WTC11 (cell line): ENCODE results near the gene ACVR1. TPM values are rescaled to one million over a fixed set of nuclear protein-coding genes. Genes with fewer than 3 reads are reported as not detected.

Source experiments
- ATAC-seq: fragments of 200-7000 bp; cut with Tn5 transposase; 2 replicates; pipeline ENCODE4 v1.10.0; 2021; ENCODE audit warnings: mild to moderate bottlenecking, moderate library complexity
- CTCF ChIA-PET: fragments of 300-600 bp; sonication (Branson Sonifier 250); formaldehyde crosslinking; loops from one replicate; lab custom pipeline; 2021; ENCODE audit warnings: antibody characterized with exemption; lab: Charles Lee
- POLR2A ChIA-PET: fragments of 350-600 bp; sonication (Branson Sonifier 250); formaldehyde crosslinking; loops from one replicate; lab custom pipeline; 2021; ENCODE audit warnings: antibody characterized with exemption; lab: Charles Lee
- DNase-seq: peaks from one replicate; pipeline ENCODE4 v3.0.0; 2021; ENCODE audit warnings: low spot score
- H3K27ac Mint-ChIP-seq: 2 replicates; pipeline ENCODE4 v1.8.0; 2021; ENCODE audit warnings: mixed read lengths
- H3K27me3 Mint-ChIP-seq: 2 replicates; pipeline ENCODE4 v1.8.0; 2021; ENCODE audit warnings: low read depth, mild to moderate bottlenecking, moderate library complexity, mixed read lengths
- H3K36me3 Mint-ChIP-seq: 2 replicates; pipeline ENCODE4 v1.8.0; 2021; ENCODE audit warnings: mixed read lengths
- H3K4me1 Mint-ChIP-seq: 2 replicates; pipeline ENCODE4 v1.8.0; 2022; ENCODE audit warnings: mixed read lengths
- H3K4me3 Mint-ChIP-seq: 2 replicates; pipeline ENCODE4 v1.8.0; 2021; ENCODE audit warnings: mild to moderate bottlenecking, moderate library complexity, mixed read lengths
- H3K9me3 Mint-ChIP-seq: 2 replicates; pipeline ENCODE4 v1.8.0; 2021; ENCODE audit warnings: mixed read lengths
- ATF2 ChIP-seq: sonication (generic); formaldehyde crosslinking; IDR thresholded peaks from 2 replicates; pipeline ENCODE4 v1.8.1; 2022; ENCODE audit warnings: low read depth, missing genetic modification reagents, borderline replicate concordance
- ATF6 ChIP-seq: sonication (generic); formaldehyde crosslinking; IDR thresholded peaks from 2 replicates; pipeline ENCODE4 v1.8.1; 2023; ENCODE audit warnings: mild to moderate bottlenecking, missing genetic modification reagents
- E2F4 ChIP-seq: sonication (generic); formaldehyde crosslinking; IDR thresholded peaks from 2 replicates; pipeline ENCODE4 v1.8.1; 2022; ENCODE audit warnings: low read depth, mild to moderate bottlenecking, moderate library complexity, missing genetic modification reagents, borderline replicate concordance
- EMX1 ChIP-seq: fragments of 250-450 bp; sonication (Bioruptor Pico); IDR thresholded peaks from 2 replicates; pipeline ENCODE4 v1.8.0; 2021; ENCODE audit warnings: mild to moderate bottlenecking
- FOXP1 ChIP-seq: sonication (generic); formaldehyde crosslinking; IDR thresholded peaks from 2 replicates; pipeline ENCODE4 v1.8.0; 2022; ENCODE audit warnings: missing genetic modification reagents, mild to moderate bottlenecking, moderate library complexity, borderline replicate concordance
- IRF1 ChIP-seq: sonication (generic); formaldehyde crosslinking; IDR thresholded peaks from 2 replicates; pipeline ENCODE4 v1.8.0; 2023; ENCODE audit warnings: missing genetic modification reagents
- MAX ChIP-seq: sonication (generic); formaldehyde crosslinking; IDR thresholded peaks from 2 replicates; pipeline ENCODE4 v1.8.0; 2022; ENCODE audit warnings: mild to moderate bottlenecking, missing genetic modification reagents
- NR3C1 ChIP-seq: sonication (generic); formaldehyde crosslinking; conservative IDR thresholded peaks from 2 replicates; pipeline ENCODE4 v1.8.1; 2023; ENCODE audit warnings: low read depth, mild to moderate bottlenecking, missing genetic modification reagents
- PREB ChIP-seq: sonication (generic); formaldehyde crosslinking; IDR thresholded peaks from 2 replicates; pipeline ENCODE4 v1.8.1; 2022; ENCODE audit warnings: mild to moderate bottlenecking, missing genetic modification reagents, moderate library complexity, borderline replicate concordance
- RELA ChIP-seq: sonication (generic); formaldehyde crosslinking; IDR thresholded peaks from 2 replicates; pipeline ENCODE4 v1.8.1; 2022; ENCODE audit warnings: missing genetic modification reagents, mild to moderate bottlenecking, borderline replicate concordance
- SMAD4 ChIP-seq: sonication (generic); formaldehyde crosslinking; IDR thresholded peaks from 2 replicates; pipeline ENCODE4 v1.8.0; 2022; ENCODE audit warnings: mild to moderate bottlenecking, missing genetic modification reagents
- TCF7 ChIP-seq: sonication (generic); formaldehyde crosslinking; IDR thresholded peaks from 2 replicates; pipeline ENCODE4 v1.8.0; 2022; ENCODE audit warnings: mild to moderate bottlenecking, low read depth, missing genetic modification reagents, moderate library complexity
- ZNF232 ChIP-seq: sonication (generic); formaldehyde crosslinking; IDR thresholded peaks from 2 replicates; pipeline ENCODE4 v1.8.0; 2022; ENCODE audit warnings: mild to moderate bottlenecking, missing genetic modification reagents
- ZNF263 ChIP-seq: sonication (generic); formaldehyde crosslinking; IDR thresholded peaks from 2 replicates; pipeline ENCODE4 v1.8.1; 2022; ENCODE audit warnings: low read depth, mild to moderate bottlenecking, moderate library complexity, missing genetic modification reagents
- ZNF317 ChIP-seq: sonication (generic); formaldehyde crosslinking; IDR thresholded peaks from 2 replicates; pipeline ENCODE4 v1.8.1; 2023; ENCODE audit warnings: low read depth, mild to moderate bottlenecking, moderate library complexity, missing genetic modification reagents, borderline replicate concordance
- ZNF396 ChIP-seq: fragments of 250-450 bp; sonication (Bioruptor Pico); IDR thresholded peaks from 2 replicates; pipeline ENCODE4 v1.8.0; 2021; ENCODE audit warnings: mild to moderate bottlenecking, moderate library complexity, borderline replicate concordance
- ZNF423 ChIP-seq: fragments of 250-450 bp; sonication (Bioruptor Pico); IDR thresholded peaks from 2 replicates; pipeline ENCODE4 v2.1.2; 2022; ENCODE audit warnings: mild to moderate bottlenecking, moderate library complexity
- ZNF512 ChIP-seq: sonication (generic); formaldehyde crosslinking; IDR thresholded peaks from 2 replicates; pipeline ENCODE4 v1.8.1; 2022; ENCODE audit warnings: missing genetic modification reagents, borderline replicate concordance
- ZNF532 ChIP-seq: fragments of 250-450 bp; sonication (Bioruptor Pico); IDR thresholded peaks from 2 replicates; pipeline ENCODE4 v1.9.0; 2021; ENCODE audit warnings: mild to moderate bottlenecking, borderline replicate concordance
- total RNA-seq: library from RNA; stranded (reverse); gene quantifications from 3 replicates; pipeline ENCODE4 v1.2.3, GENCODE V29; 2021

Gene ACVR1
- total RNA-seq, 1 experiment from 2014 or later = 19.2 TPM

GRCh38 chr2:157825885-157826284 is 50.2 kb downstream of the ACVR1 start:
- ATAC-seq = no peak; the same call in 1 of the 2 replicates
- Mint-ChIP-seq H3K27ac (no peak overlapping the region; the same call in 1 of the 2 replicates), H3K4me1 (peaks cover 23% of the 10 kb centered on the region), H3K4me3 (no peak overlapping the region), H3K36me3 (peaks cover 8% of the 10 kb centered on the region)
- ChIA-PET POLR2A (no interaction called here), CTCF (no interaction called here)
- TF ChIP-seq TCF7 (CRISPR knock-in tag) (no peak), SMAD4 (CRISPR knock-in tag) (no peak), RELA (no peak), ZNF317 (CRISPR knock-in tag) (no peak), EMX1 (CRISPR knock-in tag) (no peak)
- TF ChIP-seq, all 79 proteins: peak for 0
- Mint-ChIP-seq H3K9me3 (peaks cover 6% of the 10 kb centered on the region; the same call in 1 of the 2 replicates), H3K27me3 (no peaks in the 10 kb centered on the region)
- DNase-seq = no peak

GRCh38 chr2:157822993-157823392 is 53.1 kb downstream of the ACVR1 start:
- DNase-seq (no peak), ATAC-seq (no peak)
- Mint-ChIP-seq H3K27ac (no peak overlapping the region), H3K4me3 (no peak overlapping the region), H3K4me1 (peaks cover 11% of the 10 kb centered on the region), H3K36me3 (peaks cover 16% of the 10 kb centered on the region)
- CTCF ChIA-PET = no interaction called here
- TF ChIP-seq FOXP1 (CRISPR knock-in tag) (no peak), MAX (CRISPR knock-in tag) (no peak)
- TF ChIP-seq, all 79 proteins: peak for 0
- Mint-ChIP-seq H3K27me3 (no peaks in the 10 kb centered on the region), H3K9me3 (no peaks in the 10 kb centered on the region)
- POLR2A ChIA-PET = no interaction called here

GRCh38 chr2:157822533-157822932 is 53.6 kb downstream of the ACVR1 start:
- no peak for ATAC-seq
- Mint-ChIP-seq H3K27me3 (no peaks in the 10 kb centered on the region), H3K27ac (no peak overlapping the region), H3K4me3 (no peak overlapping the region), H3K36me3 (peaks cover 19% of the 10 kb centered on the region), H3K9me3 (no peaks in the 10 kb centered on the region), H3K4me1 (peaks cover 8% of the 10 kb centered on the region)
- ChIA-PET POLR2A (no interaction called here), CTCF (no interaction called here)
- DNase-seq = no peak
- no peak for TF ChIP-seq IRF1 (CRISPR knock-in tag)
- no peak for TF ChIP-seq ZNF423
- no peak for TF ChIP-seq ZNF263
- no peak for TF ChIP-seq ZNF532 (CRISPR knock-in tag)
- TF ChIP-seq E2F4 (CRISPR knock-in tag) = no peak
- no peak for TF ChIP-seq ZNF232 (CRISPR knock-in tag)
- TF ChIP-seq ZNF512 (CRISPR knock-in tag) = no peak
- no peak for TF ChIP-seq PREB (CRISPR knock-in tag)
- no peak for TF ChIP-seq ATF6
- TF ChIP-seq ZNF396 (CRISPR knock-in tag) = no peak
- TF ChIP-seq NR3C1 (CRISPR knock-in tag) = no peak
- TF ChIP-seq ATF2 (CRISPR knock-in tag) = no peak
